Neural progenitor cell (in vitro differentiated cells): Measurements from ENCODE around the gene RNPEP. TPM values are rescaled to one million over a fixed set of nuclear protein-coding genes. Genes with fewer than 3 reads are reported as not detected.

ENCODE experiments used
- DNase-seq: peaks from one replicate; pipeline ENCODE4 v3.0.0-alpha.2; 2016; ENCODE audit warnings: low spot score
- H2AFZ ChIP-seq: fragments of 200-600 bp; sonication (generic); replicated peaks from 2 replicates; pipeline ENCODE4 v1.6.1; 2016; ENCODE audit warnings: antibody characterized with exemption
- H3F3A ChIP-seq: fragments of 200-600 bp; sonication (generic); 2 replicates; pipeline ENCODE4 v1.6.1; 2016; ENCODE audit warnings: antibody characterized with exemption, low read depth
- H3K27ac ChIP-seq: fragments of 200-600 bp; sonication (generic); 2 replicates; pipeline ENCODE4 v1.5.1; 2016; ENCODE audit warnings: mild to moderate bottlenecking
- H3K27me3 ChIP-seq: fragments of 200-600 bp; sonication (generic); 2 replicates; pipeline ENCODE4 v1.6.1; 2016; ENCODE audit warnings: mild to moderate bottlenecking, moderate library complexity
- H3K36me3 ChIP-seq: fragments of 200-600 bp; sonication (generic); 2 replicates; pipeline ENCODE4 v1.5.1; 2016
- H3K4me1 ChIP-seq: fragments of 200-600 bp; sonication (generic); 2 replicates; pipeline ENCODE4 v1.6.1; 2016; ENCODE audit warnings: mixed run types
- H3K4me2 ChIP-seq: fragments of 200-600 bp; sonication (generic); 2 replicates; pipeline ENCODE4 v1.6.1; 2016
- H3K4me3 ChIP-seq: fragments of 200-600 bp; sonication (generic); 2 replicates; pipeline ENCODE4 v1.5.1; 2016
- H3K79me2 ChIP-seq: fragments of 200-600 bp; sonication (generic); 2 replicates; pipeline ENCODE4 v1.6.1; 2016; ENCODE audit warnings: low read depth
- H3K9ac ChIP-seq: fragments of 200-600 bp; sonication (generic); 2 replicates; pipeline ENCODE4 v1.6.1; 2016
- H3K9me3 ChIP-seq: fragments of 200-600 bp; sonication (generic); 2 replicates; pipeline ENCODE4 v1.5.1; 2016; ENCODE audit warnings: low read depth
- H4K20me1 ChIP-seq: fragments of 200-600 bp; sonication (generic); 2 replicates; pipeline ENCODE4 v1.6.1; 2016; ENCODE audit warnings: low read depth
- H3K27ac Mint-ChIP-seq: 3 replicates; pipeline ENCODE4 v1.8.0; 2021; ENCODE audit warnings: mixed read lengths
- H3K27me3 Mint-ChIP-seq: 2 replicates; pipeline ENCODE4 v1.8.0; 2022; ENCODE audit warnings: low read depth, mild to moderate bottlenecking, inconsistent platforms, moderate library complexity, mixed read lengths; ENCODE audit not compliant: insufficient read depth
- H3K36me3 Mint-ChIP-seq: 3 replicates; pipeline ENCODE4 v1.8.0; 2021; ENCODE audit warnings: mixed read lengths
- H3K4me1 Mint-ChIP-seq: 3 replicates; pipeline ENCODE4 v1.8.0; 2021; ENCODE audit warnings: mixed read lengths
- H3K4me3 Mint-ChIP-seq: 3 replicates; pipeline ENCODE4 v1.8.0; 2021; ENCODE audit warnings: mild to moderate bottlenecking, moderate library complexity, mixed read lengths
- H3K9me3 Mint-ChIP-seq: 3 replicates; pipeline ENCODE4 v1.8.0; 2020; ENCODE audit warnings: mixed read lengths
- EZH2 ChIP-seq: fragments of 200-600 bp; sonication (generic); IDR thresholded peaks from 2 replicates; pipeline ENCODE4 v1.6.1; 2017; ENCODE audit warnings: antibody characterized with exemption, mild to moderate bottlenecking, moderate library complexity
- EZH2phosphoT487 ChIP-seq: fragments of 200-600 bp; sonication (generic); IDR thresholded peaks from 2 replicates; pipeline ENCODE4 v1.6.1; 2017; ENCODE audit warnings: antibody characterized with exemption
- total RNA-seq: library from RNA; depleted of rRNA; stranded (reverse); fragments of >200 nt; gene quantifications from 2 replicates; pipeline ENCODE4 v1.2.3, GENCODE V29; 2015; ENCODE audit warnings: low replicate concordance
- TF ChIP-seq, protein P1 (sequence below): fragments of 200-600 bp; sonication (generic); IDR thresholded peaks from 2 replicates; pipeline ENCODE4 v1.5.1; 2017; ENCODE audit warnings: antibody characterized with exemption, mild to moderate bottlenecking

The RNPEP gene
- total RNA-seq, 1 donor from 2014 or later = 48.7 TPM

DNA sequence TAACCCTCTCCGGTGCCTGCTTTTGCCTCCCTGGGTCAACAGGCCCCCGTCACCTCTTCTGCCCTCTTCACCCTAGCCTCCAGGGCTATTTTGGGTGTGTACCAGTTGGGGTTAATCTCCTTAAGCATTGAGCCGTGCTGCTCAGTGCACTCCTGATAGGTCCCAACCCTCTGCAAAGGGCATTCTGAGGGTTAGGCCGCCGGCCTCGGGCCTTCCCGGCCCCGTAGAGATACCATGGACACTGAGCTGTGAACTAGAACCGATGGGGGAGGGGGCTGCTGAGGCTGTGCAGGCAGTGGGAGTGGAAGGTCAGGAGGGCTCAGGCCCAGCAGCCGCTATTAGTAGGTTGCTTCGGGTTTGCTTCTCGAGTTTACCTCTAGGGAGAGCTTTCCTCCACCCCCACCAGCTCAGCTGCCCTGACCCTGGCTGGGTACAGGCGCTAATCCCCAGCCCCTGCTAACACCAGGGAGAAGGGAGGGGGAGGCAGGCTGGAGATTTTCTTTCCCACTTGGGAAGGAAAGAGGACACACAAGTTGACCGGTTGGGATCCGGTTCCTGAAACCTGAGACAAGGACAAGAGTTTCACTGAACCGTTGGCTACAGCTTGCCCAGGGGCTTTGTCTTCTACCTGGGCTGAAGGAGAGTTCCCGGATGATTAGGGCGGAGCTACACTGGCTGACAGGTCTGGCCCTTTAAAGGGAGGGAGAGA is 40.9 kb upstream of the RNPEP start:
- peak overlapping the region; percentile 75 for H3K4me3 Mint-ChIP-seq

DNA sequence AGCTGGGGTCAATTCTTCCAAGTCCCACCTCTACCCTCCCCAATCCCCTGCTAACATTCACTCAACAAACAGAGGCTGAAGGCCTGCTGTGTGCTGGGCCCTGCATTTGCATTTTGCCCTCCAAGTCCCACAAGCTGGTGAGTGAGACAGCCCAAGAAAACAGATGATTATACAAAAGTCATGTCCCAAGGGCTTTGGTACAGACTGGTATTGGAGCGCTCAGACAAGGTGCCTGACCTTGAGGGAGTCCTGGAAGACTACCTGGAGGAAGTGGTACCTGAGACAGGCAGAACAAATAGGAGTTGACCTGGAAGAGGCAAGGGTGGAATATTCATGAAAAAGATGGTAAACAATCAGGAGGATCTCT is 40.3 kb upstream of the RNPEP start:
- H3K27ac ChIP-seq = peak overlapping the region; percentile 77
- peaks cover 46% of the 10 kb centered on the region for H3K4me1 ChIP-seq
- peak overlapping the region; percentile 96 for H3K27ac Mint-ChIP-seq

More for the DNA sequence above, 40.9 kb upstream of the RNPEP start:
- Histone ChIP-seq H3F3A (peaks cover 45% of the 10 kb centered on the region), H3K4me1 (peaks cover 41% of the 10 kb centered on the region), H3K79me2 (no peaks in the 10 kb centered on the region), H3K4me3 (peak overlapping the region; percentile 23), H3K27me3 (peaks cover under 1% of the 10 kb centered on the region), H3K36me3 (no peaks in the 10 kb centered on the region), H2AFZ (peak overlapping the region; percentile 46), H3K27ac (peak overlapping the region; percentile 77), H3K9ac (no peak overlapping the region), H3K4me2 (peak overlapping the region; percentile 76), H4K20me1 (peaks cover 4% of the 10 kb centered on the region), H3K9me3 (no peaks in the 10 kb centered on the region)
- H3K27ac Mint-ChIP-seq = peak overlapping the region; percentile 96
- H3K36me3 Mint-ChIP-seq = no peaks in the 10 kb centered on the region
- H3K9me3 Mint-ChIP-seq = no peaks in the 10 kb centered on the region
- TF ChIP-seq EZH2 (no peak), EZH2phosphoT487 (peak; percentile 20)
- TF ChIP-seq, protein P1, sequence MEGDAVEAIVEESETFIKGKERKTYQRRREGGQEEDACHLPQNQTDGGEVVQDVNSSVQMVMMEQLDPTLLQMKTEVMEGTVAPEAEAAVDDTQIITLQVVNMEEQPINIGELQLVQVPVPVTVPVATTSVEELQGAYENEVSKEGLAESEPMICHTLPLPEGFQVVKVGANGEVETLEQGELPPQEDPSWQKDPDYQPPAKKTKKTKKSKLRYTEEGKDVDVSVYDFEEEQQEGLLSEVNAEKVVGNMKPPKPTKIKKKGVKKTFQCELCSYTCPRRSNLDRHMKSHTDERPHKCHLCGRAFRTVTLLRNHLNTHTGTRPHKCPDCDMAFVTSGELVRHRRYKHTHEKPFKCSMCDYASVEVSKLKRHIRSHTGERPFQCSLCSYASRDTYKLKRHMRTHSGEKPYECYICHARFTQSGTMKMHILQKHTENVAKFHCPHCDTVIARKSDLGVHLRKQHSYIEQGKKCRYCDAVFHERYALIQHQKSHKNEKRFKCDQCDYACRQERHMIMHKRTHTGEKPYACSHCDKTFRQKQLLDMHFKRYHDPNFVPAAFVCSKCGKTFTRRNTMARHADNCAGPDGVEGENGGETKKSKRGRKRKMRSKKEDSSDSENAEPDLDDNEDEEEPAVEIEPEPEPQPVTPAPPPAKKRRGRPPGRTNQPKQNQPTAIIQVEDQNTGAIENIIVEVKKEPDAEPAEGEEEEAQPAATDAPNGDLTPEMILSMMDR = peak; percentile 30
- DNase-seq = peak; percentile 96
- peaks cover 66% of the 10 kb centered on the region for H3K4me1 Mint-ChIP-seq
- peaks cover 8% of the 10 kb centered on the region for H3K27me3 Mint-ChIP-seq

DNA sequence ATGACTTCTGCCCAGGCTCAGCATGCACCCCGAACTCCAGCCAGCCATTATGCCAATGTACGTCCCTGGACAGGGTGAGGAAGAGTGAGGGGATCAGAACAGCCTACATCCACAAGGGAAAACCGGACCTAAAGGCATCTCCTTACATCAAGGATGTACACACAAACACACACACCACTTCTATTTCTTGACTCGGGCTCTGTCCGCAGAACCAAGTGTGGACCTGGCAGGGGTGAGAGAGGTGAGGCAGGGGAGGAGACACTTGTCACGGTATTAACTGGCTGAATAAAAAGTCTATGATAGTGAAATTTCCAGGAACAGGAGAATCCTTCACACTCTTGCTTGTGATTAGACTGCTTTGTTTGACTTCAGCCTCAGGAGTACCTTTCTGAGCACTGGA is 38.4 kb upstream of the RNPEP start:
- Histone ChIP-seq H3K4me1 (peaks cover 43% of the 10 kb centered on the region), H3K27me3 (peaks cover 20% of the 10 kb centered on the region), H3K27ac (no peak overlapping the region), H3K9ac (no peak overlapping the region), H3K9me3 (no peaks in the 10 kb centered on the region), H2AFZ (no peak overlapping the region), H3F3A (peaks cover 38% of the 10 kb centered on the region), H4K20me1 (peaks cover 4% of the 10 kb centered on the region), H3K36me3 (no peaks in the 10 kb centered on the region), H3K4me2 (no peak overlapping the region), H3K79me2 (no peaks in the 10 kb centered on the region), H3K4me3 (no peak overlapping the region)
- H3K27ac Mint-ChIP-seq = no peak overlapping the region
- H3K4me1 Mint-ChIP-seq = peaks cover 72% of the 10 kb centered on the region
- peaks cover 18% of the 10 kb centered on the region for H3K27me3 Mint-ChIP-seq
- no peak overlapping the region for H3K4me3 Mint-ChIP-seq
- no peak for DNase-seq
- TF ChIP-seq, protein P1 = no peak
- no peak for TF ChIP-seq EZH2phosphoT487
- no peaks in the 10 kb centered on the region for H3K36me3 Mint-ChIP-seq
- no peaks in the 10 kb centered on the region for H3K9me3 Mint-ChIP-seq

More for the DNA sequence above, 40.3 kb upstream of the RNPEP start:
- no peak overlapping the region for H3K9ac ChIP-seq
- Mint-ChIP-seq H3K4me1 (peaks cover 71% of the 10 kb centered on the region), H3K36me3 (no peaks in the 10 kb centered on the region), H3K4me3 (peak overlapping the region; percentile 75), H3K27me3 (peaks cover 13% of the 10 kb centered on the region), H3K9me3 (no peaks in the 10 kb centered on the region)
- H4K20me1 ChIP-seq = peaks cover 4% of the 10 kb centered on the region
- TF ChIP-seq EZH2phosphoT487 (no peak), EZH2 (no peak)
- TF ChIP-seq, protein P1 = no peak
- H3K36me3 ChIP-seq = no peaks in the 10 kb centered on the region
- no peaks in the 10 kb centered on the region for H3K79me2 ChIP-seq
- no peak overlapping the region for H2AFZ ChIP-seq
- H3F3A ChIP-seq = peaks cover 45% of the 10 kb centered on the region
- peak overlapping the region; percentile 76 for H3K4me2 ChIP-seq
- H3K27me3 ChIP-seq = peaks cover 6% of the 10 kb centered on the region
- no peak for DNase-seq
- H3K9me3 ChIP-seq = no peaks in the 10 kb centered on the region
- H3K4me3 ChIP-seq = peak overlapping the region; percentile 23
